ENCODE measurements around the gene LPAR6.

DNA sequence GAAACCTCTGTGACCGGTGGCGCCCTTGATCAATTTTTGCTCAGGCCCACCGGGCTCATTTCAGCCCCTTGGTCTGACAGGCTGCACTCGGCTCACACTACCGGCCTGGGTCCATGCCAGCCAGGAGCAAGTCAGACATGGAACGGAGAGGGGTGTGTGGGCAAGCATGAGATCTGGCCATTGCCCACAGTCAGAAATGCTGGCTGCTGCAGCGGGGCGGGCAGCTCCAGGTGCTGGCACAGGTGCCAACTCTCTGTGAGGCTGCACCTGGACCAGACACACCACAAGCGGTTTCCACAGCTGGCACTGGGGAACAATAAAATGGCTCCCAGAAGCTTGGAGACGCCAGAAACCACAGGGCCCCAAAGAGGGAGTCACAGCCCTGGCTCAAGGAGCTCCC, 43.6 kb upstream of the LPAR6 start:
- TF ChIP-seq, protein P1, sequence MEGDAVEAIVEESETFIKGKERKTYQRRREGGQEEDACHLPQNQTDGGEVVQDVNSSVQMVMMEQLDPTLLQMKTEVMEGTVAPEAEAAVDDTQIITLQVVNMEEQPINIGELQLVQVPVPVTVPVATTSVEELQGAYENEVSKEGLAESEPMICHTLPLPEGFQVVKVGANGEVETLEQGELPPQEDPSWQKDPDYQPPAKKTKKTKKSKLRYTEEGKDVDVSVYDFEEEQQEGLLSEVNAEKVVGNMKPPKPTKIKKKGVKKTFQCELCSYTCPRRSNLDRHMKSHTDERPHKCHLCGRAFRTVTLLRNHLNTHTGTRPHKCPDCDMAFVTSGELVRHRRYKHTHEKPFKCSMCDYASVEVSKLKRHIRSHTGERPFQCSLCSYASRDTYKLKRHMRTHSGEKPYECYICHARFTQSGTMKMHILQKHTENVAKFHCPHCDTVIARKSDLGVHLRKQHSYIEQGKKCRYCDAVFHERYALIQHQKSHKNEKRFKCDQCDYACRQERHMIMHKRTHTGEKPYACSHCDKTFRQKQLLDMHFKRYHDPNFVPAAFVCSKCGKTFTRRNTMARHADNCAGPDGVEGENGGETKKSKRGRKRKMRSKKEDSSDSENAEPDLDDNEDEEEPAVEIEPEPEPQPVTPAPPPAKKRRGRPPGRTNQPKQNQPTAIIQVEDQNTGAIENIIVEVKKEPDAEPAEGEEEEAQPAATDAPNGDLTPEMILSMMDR (conservative IDR thresholded peaks at IDR 0.05; ENCODE audit: low read length): no peak
- TF ChIP-seq EZH2phosphoT487 (IDR thresholded peaks at IDR 0.05; ENCODE audit: borderline replicate concordance, low read depth, low read length): no peak
